Middle frontal gyrus (tissue), 1 donor: ENCODE data around the gene RPS6KA1.
"Not testable (repeated sequence)": the region's sequence is repeated elsewhere in the genome, so short reads cannot be mapped to it uniquely, and the experiment has no call there.

ENCODE experiments used
- DNase-seq: peaks from one replicate; pipeline ENCODE4 v3.0.0-alpha.2; 2015; ENCODE audit warnings: low spot score; ENCODE audit errors: extremely low spot score

The RPS6KA1 gene

GRCh38 chr1:26553942-26554682 is 24.6 kb downstream of the RPS6KA1 start:
- DNase-seq: no peak

GRCh38 chr1:26554781-26555180 is 25.2 kb downstream of the RPS6KA1 start:
- no peak for DNase-seq

GRCh38 chr1:26555550-26555981 is 26.0 kb downstream of the RPS6KA1 start:
- DNase-seq: peak; percentile 87

DNA sequence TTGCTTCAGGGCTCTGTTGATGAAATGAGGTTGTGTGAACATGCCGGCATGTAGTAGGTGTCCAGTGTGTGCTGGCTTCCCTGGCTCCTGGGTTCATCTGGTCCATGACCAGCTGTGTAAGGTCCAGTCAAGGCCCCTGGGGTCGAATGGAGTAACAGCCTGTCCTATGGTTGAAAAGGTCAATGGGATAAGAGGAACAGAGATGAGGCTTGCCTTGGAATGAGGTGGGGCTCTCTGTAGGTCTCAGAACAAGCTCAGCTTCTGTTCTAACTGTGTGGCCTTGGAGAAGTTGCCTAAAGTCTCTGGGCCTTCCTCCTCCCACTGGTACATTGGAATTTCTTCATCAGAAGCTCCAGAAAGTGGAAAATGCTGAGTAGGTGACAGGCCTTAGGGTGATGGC is 26.6 kb downstream of the RPS6KA1 start:
- DNase-seq: no peak

GRCh38 chr1:26557008-26557407 is 27.4 kb downstream of the RPS6KA1 start:
- DNase-seq: no peak

GRCh38 chr1:26558685-26559048 is 29.1 kb downstream of the RPS6KA1 start:
- DNase-seq: no peak

- no peak for DNase-seq
These were observed 30.8 kb downstream of the RPS6KA1 start for GRCh38 chr1:26560403-26560780.

GRCh38 chr1:26570287-26570686 is 40.7 kb downstream of the RPS6KA1 start:
- no peak for DNase-seq

DNA sequence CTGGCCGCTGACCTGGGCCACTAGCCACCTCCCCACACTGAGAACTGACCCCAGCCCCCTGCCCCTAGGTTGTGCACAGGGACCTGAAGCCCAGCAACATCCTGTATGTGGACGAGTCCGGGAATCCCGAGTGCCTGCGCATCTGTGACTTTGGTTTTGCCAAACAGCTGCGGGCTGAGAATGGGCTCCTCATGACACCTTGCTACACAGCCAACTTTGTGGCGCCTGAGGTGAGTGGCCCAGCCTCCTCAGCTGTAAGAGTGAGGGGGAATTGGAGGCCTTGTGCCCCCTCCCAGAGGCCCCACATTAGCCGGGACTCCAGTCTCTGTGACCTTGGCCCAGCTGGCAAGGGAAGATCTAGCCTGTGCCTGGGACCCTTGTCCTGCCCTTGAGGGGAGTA is 41.8 kb downstream of the RPS6KA1 start:
- no peak for DNase-seq

GRCh38 chr1:26574018-26574417 is 44.5 kb downstream of the RPS6KA1 start:
- no peak for DNase-seq

DNA sequence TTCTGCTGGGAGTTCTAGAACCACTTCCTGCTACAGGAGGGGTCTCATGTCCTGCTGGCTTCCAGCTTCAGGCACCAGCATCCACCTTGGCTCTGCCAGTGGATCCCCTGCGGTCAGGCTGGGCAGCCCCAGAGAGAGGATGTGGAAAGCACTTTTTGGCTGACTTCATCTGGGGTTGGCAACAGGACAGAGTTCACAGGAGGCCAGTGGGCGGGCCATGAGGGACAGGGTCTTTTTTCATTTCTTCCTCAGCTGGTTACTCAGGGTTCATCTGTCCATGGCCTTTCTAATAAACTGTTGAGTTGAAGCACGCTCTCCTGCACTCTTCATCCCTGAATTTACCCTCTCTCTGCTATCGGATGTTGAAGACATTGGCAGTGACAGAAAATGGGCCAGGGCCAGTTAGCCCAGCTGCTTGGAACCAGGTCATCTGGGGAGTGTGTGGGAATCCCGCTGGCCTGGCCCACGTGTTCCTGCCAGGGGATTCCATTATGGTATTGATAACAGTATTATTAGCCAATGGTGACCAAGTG is 45.2 kb downstream of the RPS6KA1 start:
- no peak for DNase-seq

GRCh38 chr1:26575348-26575747 is 45.8 kb downstream of the RPS6KA1 start:
- no peak for DNase-seq

- no peak for DNase-seq
These were observed 48.6 kb downstream of the RPS6KA1 start for GRCh38 chr1:26578167-26578566.

GRCh38 chr1:26579681-26580111 is 50.1 kb downstream of the RPS6KA1 start:
- DNase-seq: no peak

GRCh38 chr1:26580116-26580515 is 50.6 kb downstream of the RPS6KA1 start:
- DNase-seq: no peak

DNA sequence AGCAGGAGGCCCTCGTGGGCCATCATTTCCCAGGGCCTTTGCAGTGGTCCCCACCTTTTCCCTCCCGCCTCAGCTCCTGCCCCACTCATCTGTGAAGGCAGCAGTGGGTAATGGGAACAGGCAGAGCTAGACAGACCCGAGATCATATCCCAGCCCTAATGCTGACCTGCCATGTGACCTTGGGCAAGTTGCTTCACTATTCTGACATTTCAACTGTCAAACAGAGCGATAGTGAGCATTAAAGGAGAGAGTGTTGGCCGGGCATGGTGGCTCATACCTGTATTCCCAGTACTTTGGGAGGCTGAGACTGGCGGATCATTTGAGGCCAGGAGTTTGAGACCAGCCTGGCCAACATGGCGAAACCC is 51.7 kb downstream of the RPS6KA1 start:
- no peak for DNase-seq

- no peak for DNase-seq
These were observed 52.7 kb downstream of the RPS6KA1 start for GRCh38 chr1:26582053-26582835.

DNA sequence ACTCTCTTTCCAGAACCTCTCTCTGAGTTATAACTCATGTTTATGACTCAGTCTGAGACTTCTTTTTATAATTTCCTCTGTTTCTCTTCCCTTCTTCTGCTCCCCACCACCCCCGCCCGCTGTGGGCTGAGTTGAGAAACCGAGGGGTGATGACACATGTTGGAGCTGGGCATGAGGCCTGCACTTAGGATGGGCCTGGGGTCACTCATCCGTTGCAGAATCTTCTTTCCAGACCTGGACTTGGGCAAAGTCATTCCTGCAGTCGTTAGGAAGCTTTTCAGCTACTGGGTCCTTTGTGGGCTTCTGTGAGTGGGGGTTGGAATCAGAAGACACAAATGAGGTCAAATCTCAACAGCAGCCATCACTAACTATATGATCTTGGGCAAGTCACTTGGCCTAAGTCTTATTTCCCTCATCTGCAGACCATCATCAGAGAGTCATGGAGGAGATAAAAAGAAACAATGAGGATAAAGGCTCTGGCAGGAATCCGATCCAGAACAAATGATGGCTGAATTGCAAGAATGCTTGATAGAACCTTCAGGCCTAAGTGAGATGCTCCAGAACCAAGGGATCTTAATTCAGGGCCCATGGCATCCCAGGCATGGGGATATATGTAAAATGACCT is 53.4 kb downstream of the RPS6KA1 start:
- DNase-seq: no peak

GRCh38 chr1:26583646-26584485 is 54.3 kb downstream of the RPS6KA1 start:
- DNase-seq: no peak

DNA sequence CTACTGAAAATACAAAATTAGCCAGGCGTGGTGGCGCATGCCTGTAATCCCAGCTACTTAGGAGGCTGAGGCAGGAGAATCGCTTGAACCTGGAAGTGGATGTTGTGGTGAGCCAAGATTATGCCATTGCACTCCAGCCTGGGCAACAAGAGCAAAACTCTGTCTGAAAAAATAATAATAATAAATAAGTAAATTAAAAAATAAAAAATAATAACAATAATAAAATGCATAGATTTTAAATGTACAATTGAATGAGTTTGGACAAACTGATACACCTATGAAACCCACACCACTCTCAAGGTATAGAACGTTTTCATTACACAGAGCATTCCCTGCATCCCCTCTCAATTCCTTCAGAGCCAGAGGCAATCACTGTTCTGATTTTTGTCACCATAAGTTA is 55.0 kb downstream of the RPS6KA1 start:
- DNase-seq: not testable (repeated sequence)

DNA sequence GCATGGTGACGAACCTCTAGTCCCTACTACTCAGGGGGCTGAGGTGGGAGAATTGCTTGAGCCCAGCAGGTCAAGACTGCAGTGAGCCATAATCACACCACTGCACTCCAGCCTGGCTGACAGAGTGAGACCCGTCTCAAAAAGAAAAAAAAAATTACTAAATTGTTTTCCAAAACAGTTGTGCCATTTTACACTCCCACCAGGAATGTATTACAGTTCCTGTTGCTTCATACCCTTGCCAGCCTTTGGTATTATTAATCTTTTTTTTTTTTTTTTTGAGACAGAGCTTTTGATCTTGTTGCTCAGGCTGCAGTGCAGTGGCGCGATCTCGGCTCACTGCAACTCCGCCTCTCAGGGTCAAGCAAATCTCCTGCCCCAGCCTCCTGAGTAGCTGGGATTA is 55.9 kb downstream of the RPS6KA1 start:
- no peak for DNase-seq
